Epithelial cell of proximal tubule (primary cell): ENCODE measurements around the gene IER5. TPM values are rescaled to one million over a fixed set of nuclear protein-coding genes. Genes with fewer than 3 reads are reported as not detected.

ENCODE experiments used
- DNase-seq: peaks from one replicate; pipeline ENCODE4 v3.0.0-alpha.2; 2011; ENCODE audit warnings: low read depth
- H3K4me3 ChIP-seq: 2 replicates; pipeline ENCODE4 v1.5.1; 2011; ENCODE audit warnings: low read depth, mild to moderate bottlenecking, low read length
- total RNA-seq: library from RNA; depleted of rRNA; stranded (reverse); fragments of >200 nt; gene quantifications from 2 replicates; pipeline ENCODE4 v1.2.3, GENCODE V29; 2015
- TF ChIP-seq, protein P1 (sequence below): conservative IDR thresholded peaks from 2 replicates; pipeline ENCODE4 v1.5.1; 2012; ENCODE audit warnings: low read depth, mild to moderate bottlenecking, low read length

IER5 gene
- total RNA-seq, 1 donor from 2014 or later = 43.0 TPM

- no peak overlapping the region for H3K4me3 ChIP-seq
- DNase-seq = no peak
- TF ChIP-seq, protein P1, sequence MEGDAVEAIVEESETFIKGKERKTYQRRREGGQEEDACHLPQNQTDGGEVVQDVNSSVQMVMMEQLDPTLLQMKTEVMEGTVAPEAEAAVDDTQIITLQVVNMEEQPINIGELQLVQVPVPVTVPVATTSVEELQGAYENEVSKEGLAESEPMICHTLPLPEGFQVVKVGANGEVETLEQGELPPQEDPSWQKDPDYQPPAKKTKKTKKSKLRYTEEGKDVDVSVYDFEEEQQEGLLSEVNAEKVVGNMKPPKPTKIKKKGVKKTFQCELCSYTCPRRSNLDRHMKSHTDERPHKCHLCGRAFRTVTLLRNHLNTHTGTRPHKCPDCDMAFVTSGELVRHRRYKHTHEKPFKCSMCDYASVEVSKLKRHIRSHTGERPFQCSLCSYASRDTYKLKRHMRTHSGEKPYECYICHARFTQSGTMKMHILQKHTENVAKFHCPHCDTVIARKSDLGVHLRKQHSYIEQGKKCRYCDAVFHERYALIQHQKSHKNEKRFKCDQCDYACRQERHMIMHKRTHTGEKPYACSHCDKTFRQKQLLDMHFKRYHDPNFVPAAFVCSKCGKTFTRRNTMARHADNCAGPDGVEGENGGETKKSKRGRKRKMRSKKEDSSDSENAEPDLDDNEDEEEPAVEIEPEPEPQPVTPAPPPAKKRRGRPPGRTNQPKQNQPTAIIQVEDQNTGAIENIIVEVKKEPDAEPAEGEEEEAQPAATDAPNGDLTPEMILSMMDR = no peak
These were observed 40.3 kb downstream of the IER5 start for GRCh38 chr1:181128592-181129497.

- no peak overlapping the region for H3K4me3 ChIP-seq
- DNase-seq = no peak
- TF ChIP-seq, protein P1 = no peak
These were observed 41.5 kb downstream of the IER5 start for GRCh38 chr1:181129771-181130606.

GRCh38 chr1:181131255-181131941, 42.9 kb downstream of the IER5 start:
- TF ChIP-seq, protein P1 = no peak
- no peak overlapping the region for H3K4me3 ChIP-seq
- no peak for DNase-seq

DNA sequence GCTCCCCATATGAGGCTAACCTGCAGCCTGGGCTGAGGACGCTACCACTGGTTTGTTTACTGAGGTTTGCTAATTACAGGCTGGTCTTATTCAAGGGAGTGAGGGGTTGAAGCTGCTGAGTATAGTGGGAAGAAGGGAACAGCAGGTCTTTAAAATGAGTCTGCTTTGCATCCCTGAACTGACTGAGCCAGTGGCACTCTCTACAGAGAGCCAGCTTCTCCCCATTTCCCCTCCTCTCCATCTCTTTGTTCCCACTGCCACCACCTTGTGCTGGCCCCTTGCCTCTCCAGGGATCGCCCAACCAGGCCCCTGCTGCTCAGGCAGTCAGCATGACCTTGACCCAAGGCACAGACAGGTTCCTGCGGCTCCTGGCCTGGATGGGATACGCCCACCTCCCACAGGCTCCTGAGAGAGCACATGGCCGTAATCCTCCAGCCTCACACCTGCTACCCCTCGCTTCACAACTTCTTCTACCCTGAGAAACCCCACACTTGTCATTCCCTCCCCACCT, 45.0 kb downstream of the IER5 start:
- DNase-seq = no peak
- TF ChIP-seq, protein P1 = no peak
- H3K4me3 ChIP-seq = no peak overlapping the region

- H3K4me3 ChIP-seq = no peak overlapping the region
- TF ChIP-seq, protein P1 = no peak
- DNase-seq = no peak
These were observed 45.5 kb downstream of the IER5 start for GRCh38 chr1:181133969-181134418.
